PC-9 (cell line): ENCODE results near the gene CAPN14. TPM values are rescaled to one million over a fixed set of nuclear protein-coding genes. Genes with fewer than 3 reads are reported as not detected.

Experiments used
- BruUV-seq: library from RNA; stranded (reverse); fragments of 400-500 nt; replicated peaks from 2 replicates; lab custom pipeline; 2021; lab: Mats Ljungman, UMichigan
- CTCF ChIA-PET: fragments of 300-600 bp; sonication (Branson Sonifier 250); formaldehyde crosslinking; loops from one replicate; lab custom pipeline; 2022; ENCODE audit warnings: antibody characterized with exemption; lab: Charles Lee
- POLR2A ChIA-PET: fragments of 300-600 bp; sonication (Branson Sonifier 250); formaldehyde crosslinking; loops from one replicate; lab custom pipeline; 2022; ENCODE audit warnings: antibody characterized with exemption; ENCODE audit not compliant: unreplicated experiment; lab: Charles Lee
- DNase-seq, 2 experiments: peaks; one replicate each; pipeline versions ENCODE4 v3.0.0 to v3.0.0-alpha.2; 2015 to 2022; ENCODE audit warnings: mixed read lengths in 1 of 2
- H2AFZ ChIP-seq: fragments of 200-600 bp; sonication (generic); 2 replicates; pipeline ENCODE4 v1.8.1; 2017; ENCODE audit warnings: antibody characterized with exemption
- H3F3A ChIP-seq: fragments of 200-600 bp; sonication (generic); 2 replicates; pipeline ENCODE4 v1.8.1; 2017; ENCODE audit warnings: antibody characterized with exemption, mild to moderate bottlenecking, low read depth; ENCODE audit not compliant: insufficient read depth
- H3K27ac ChIP-seq: fragments of 200-600 bp; sonication (generic); 2 replicates; pipeline ENCODE4 v1.6.1; 2016; ENCODE audit warnings: mixed run types
- H3K27me3 ChIP-seq: fragments of 200-600 bp; sonication (generic); 2 replicates; pipeline ENCODE4 v1.6.1; 2016; ENCODE audit warnings: low read depth, mixed run types; ENCODE audit not compliant: insufficient read depth
- H3K36me3 ChIP-seq: fragments of 200-600 bp; sonication (generic); 2 replicates; pipeline ENCODE4 v1.6.1; 2016; ENCODE audit warnings: low read depth, mixed run types
- H3K4me1 ChIP-seq: fragments of 200-600 bp; sonication (generic); replicated peaks from 2 replicates; pipeline ENCODE4 v1.6.1; 2016; ENCODE audit warnings: mixed run types; ENCODE audit not compliant: insufficient read depth
- H3K4me2 ChIP-seq: fragments of 200-600 bp; sonication (generic); 2 replicates; pipeline ENCODE4 v1.6.1; 2017; ENCODE audit warnings: mixed run types
- H3K4me3 ChIP-seq: fragments of 200-600 bp; sonication (generic); 2 replicates; pipeline ENCODE4 v1.6.1; 2016; ENCODE audit warnings: mixed run types
- H3K79me2 ChIP-seq: fragments of 200-600 bp; sonication (generic); 2 replicates; pipeline ENCODE4 v1.6.1; 2017; ENCODE audit warnings: low read depth, mixed run types
- H3K9me2 ChIP-seq: fragments of 200-600 bp; sonication (generic); 2 replicates; pipeline ENCODE4 v1.8.1; 2017; ENCODE audit warnings: mild to moderate bottlenecking; ENCODE audit not compliant: insufficient read depth
- H3K9me3 ChIP-seq: fragments of 200-600 bp; sonication (generic); 2 replicates; pipeline ENCODE4 v1.8.1; 2016; ENCODE audit warnings: low read depth; ENCODE audit not compliant: insufficient read depth
- H4K20me1 ChIP-seq: fragments of 200-600 bp; sonication (generic); 2 replicates; pipeline ENCODE4 v1.8.1; 2017; ENCODE audit not compliant: insufficient read depth
- EZH2 ChIP-seq: fragments of 200-600 bp; sonication (generic); IDR thresholded peaks from 2 replicates; pipeline ENCODE4 v1.8.0; 2017; ENCODE audit warnings: antibody characterized with exemption, low read depth
- intact Hi-C: fragments of 100-400 bp; cut with micrococcal nuclease; formaldehyde crosslinking; loops from one replicate; pipeline ENCODE4 v1.10.0; 2022; ENCODE audit not compliant: unreplicated experiment
- total RNA-seq: library from RNA; stranded (reverse); gene quantifications from 2 replicates; pipeline ENCODE4 v1.2.3, GENCODE V29; 2021
- TF ChIP-seq, protein P1 (sequence below): fragments of 200-600 bp; sonication (generic); conservative IDR thresholded peaks from 2 replicates; pipeline ENCODE4 v1.6.1; 2017; ENCODE audit warnings: mixed run types, antibody characterized with exemption, mild to moderate bottlenecking, moderate library complexity

The CAPN14 gene
- total RNA-seq, 1 experiment from 2014 or later, result 0.35 TPM

DNA sequence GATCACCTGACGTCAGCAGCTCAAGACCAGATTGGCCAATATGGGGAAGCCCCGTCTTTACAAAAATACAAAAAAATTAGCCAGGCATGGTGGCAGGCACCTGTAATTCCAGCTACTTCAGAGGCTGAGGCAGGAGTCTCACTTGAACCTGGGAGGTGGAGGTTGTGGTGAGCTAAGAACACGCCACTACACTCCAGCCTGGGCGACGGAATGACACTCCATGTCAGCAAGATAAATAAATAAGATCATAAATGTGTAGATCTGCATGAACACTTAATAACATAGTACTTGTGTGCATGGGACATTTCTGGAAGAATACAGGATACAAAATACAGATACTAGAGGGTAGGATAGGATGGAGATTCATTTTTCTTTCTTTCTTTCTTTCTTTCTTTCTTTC lies 25.7 kb upstream of the CAPN14 start:
- intact Hi-C loops, result no loop called here
- no peaks in the 10 kb centered on the region for H3K4me1 ChIP-seq
- H3K4me2 ChIP-seq, result no peak overlapping the region
- no peak overlapping the region for H3K4me3 ChIP-seq
- H2AFZ ChIP-seq, result no peak overlapping the region
- no peaks in the 10 kb centered on the region for H3K27me3 ChIP-seq
- H3K27ac ChIP-seq, result no peak overlapping the region
- TF ChIP-seq, protein P1, sequence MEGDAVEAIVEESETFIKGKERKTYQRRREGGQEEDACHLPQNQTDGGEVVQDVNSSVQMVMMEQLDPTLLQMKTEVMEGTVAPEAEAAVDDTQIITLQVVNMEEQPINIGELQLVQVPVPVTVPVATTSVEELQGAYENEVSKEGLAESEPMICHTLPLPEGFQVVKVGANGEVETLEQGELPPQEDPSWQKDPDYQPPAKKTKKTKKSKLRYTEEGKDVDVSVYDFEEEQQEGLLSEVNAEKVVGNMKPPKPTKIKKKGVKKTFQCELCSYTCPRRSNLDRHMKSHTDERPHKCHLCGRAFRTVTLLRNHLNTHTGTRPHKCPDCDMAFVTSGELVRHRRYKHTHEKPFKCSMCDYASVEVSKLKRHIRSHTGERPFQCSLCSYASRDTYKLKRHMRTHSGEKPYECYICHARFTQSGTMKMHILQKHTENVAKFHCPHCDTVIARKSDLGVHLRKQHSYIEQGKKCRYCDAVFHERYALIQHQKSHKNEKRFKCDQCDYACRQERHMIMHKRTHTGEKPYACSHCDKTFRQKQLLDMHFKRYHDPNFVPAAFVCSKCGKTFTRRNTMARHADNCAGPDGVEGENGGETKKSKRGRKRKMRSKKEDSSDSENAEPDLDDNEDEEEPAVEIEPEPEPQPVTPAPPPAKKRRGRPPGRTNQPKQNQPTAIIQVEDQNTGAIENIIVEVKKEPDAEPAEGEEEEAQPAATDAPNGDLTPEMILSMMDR, result no peak
- TF ChIP-seq EZH2, result no peak
- no peaks in the 10 kb centered on the region for H3K79me2 ChIP-seq
- no TSS peak for BruUV-seq
- no peak for DNase-seq
- H3K9me2 ChIP-seq, result no peaks in the 10 kb centered on the region
- H3K9me3 ChIP-seq, result no peaks in the 10 kb centered on the region
- ChIA-PET CTCF (no interaction called here), POLR2A (no interaction called here)
- H3K36me3 ChIP-seq, result no peaks in the 10 kb centered on the region
- no peaks in the 10 kb centered on the region for H4K20me1 ChIP-seq
- H3F3A ChIP-seq, result no peaks in the 10 kb centered on the region

DNA sequence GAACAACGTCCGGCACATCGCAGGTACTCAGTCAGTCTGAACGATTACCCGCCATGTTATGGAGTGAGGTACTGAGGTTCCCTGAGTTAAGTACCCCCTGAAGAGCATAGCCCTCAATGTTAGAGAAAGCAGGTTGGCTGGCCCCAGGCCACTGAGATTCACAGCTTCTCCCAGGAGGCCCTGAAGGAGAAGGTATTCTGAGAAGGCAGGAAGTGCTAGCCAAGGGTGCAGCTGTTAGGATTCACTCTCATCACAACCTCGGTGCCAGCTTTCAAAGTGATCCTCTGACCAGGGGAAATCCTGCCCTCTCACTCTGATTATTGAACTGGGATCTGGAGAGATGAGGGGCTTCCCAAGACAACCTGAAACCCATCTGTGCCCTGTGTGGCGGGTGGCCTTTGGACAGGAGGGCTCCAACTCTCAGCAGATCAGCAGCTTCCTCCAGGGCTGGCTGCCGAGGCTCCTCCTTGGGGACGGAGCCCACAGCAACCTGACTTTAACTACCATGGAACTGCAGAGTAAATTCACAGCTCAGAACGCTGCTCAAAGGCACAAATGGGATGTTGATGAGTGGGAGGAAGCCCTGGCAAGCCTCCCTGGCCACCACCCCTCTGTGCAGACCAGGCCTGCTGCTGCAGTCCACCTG lies 24.4 kb upstream of the CAPN14 start:
- Histone ChIP-seq H3F3A (no peaks in the 10 kb centered on the region), H3K9me2 (no peaks in the 10 kb centered on the region), H3K4me3 (no peak overlapping the region), H3K27me3 (no peaks in the 10 kb centered on the region), H3K4me1 (no peaks in the 10 kb centered on the region), H3K4me2 (no peak overlapping the region), H2AFZ (no peak overlapping the region), H3K36me3 (no peaks in the 10 kb centered on the region), H3K27ac (no peak overlapping the region), H3K79me2 (no peaks in the 10 kb centered on the region), H3K9me3 (no peaks in the 10 kb centered on the region), H4K20me1 (no peaks in the 10 kb centered on the region)
- no peak for DNase-seq
- ChIA-PET POLR2A (no interaction called here), CTCF (no interaction called here)
- no TSS peak for BruUV-seq
- TF ChIP-seq, protein P1, result no peak
- no peak for TF ChIP-seq EZH2
- intact Hi-C loops, result no loop called here

DNA sequence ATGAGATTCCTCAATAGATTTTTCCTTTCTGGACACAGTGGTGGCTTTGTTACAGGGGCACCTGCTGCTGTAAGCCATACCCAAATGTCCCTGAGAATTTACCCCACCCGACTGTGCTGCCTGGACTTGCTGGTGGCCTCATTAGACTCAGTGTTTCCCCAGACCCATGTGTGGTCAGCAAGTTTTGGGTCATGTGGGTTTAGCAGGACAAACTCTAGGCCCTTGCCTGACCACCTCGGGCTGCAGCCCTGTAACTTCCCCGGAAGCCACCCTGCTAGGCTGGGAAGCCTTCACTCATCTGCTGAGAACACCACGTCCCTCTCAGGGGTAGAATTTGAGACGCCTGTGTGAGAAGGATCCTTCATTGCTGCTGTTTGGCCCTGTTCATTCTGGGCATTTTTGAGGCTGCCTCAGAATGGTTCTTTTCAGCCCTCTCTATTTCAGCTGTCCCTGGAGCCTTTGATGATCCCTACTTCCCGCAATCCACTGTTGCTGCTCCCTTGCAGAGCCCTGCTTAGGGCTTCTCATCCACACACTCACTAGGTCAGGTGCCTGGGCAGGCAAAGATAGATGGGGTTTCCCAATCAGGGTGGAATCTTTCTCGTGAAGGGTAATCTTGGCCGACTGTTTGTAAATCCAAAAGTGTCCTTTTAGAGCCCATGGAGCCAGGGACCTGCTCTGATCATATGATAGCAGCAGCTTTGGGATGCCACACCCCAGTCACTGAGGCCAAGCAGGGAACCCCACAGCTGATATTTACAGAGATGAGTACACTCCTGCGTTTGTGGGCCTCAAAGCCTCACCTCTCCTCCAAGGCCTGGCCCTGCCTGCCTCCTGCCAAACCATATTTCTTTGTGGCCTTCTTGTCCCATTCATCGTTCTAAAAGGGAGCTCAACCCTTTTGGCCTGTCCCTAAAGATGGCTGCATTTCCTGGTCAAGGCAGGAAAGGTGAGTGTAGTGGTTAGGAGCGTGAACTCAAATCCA lies 23.4 kb upstream of the CAPN14 start:
- Histone ChIP-seq H3K27me3 (no peaks in the 10 kb centered on the region), H2AFZ (no peak overlapping the region), H3K27ac (no peak overlapping the region), H3F3A (no peaks in the 10 kb centered on the region), H4K20me1 (no peaks in the 10 kb centered on the region), H3K4me3 (no peak overlapping the region), H3K4me2 (no peak overlapping the region), H3K79me2 (no peaks in the 10 kb centered on the region), H3K4me1 (no peaks in the 10 kb centered on the region), H3K9me2 (no peaks in the 10 kb centered on the region), H3K9me3 (no peaks in the 10 kb centered on the region), H3K36me3 (no peaks in the 10 kb centered on the region)
- ChIA-PET CTCF (no interaction called here), POLR2A (no interaction called here)
- intact Hi-C loops, result no loop called here
- TF ChIP-seq EZH2, result no peak
- TF ChIP-seq, protein P1, result no peak
- no peak for DNase-seq
- BruUV-seq, result no TSS peak
